Endothelial cell of umbilical vein (primary cell): ENCODE data around the gene TSKU. TPM values are rescaled to one million over a fixed set of nuclear protein-coding genes. Genes with fewer than 3 reads are reported as not detected.

ENCODE experiments used
- BruUV-seq: library from RNA; stranded (reverse); fragments of 400-500 nt; replicated peaks from 2 replicates; lab custom pipeline; 2021; lab: Mats Ljungman, UMichigan
- CTCF ChIA-PET: fragments of 300-600, 350-600 bp; sonication (Branson Sonifier 250); formaldehyde crosslinking; loops from one replicate; lab custom pipeline; 2021; ENCODE audit warnings: antibody characterized with exemption, inconsistent platforms; lab: Charles Lee
- POLR2A ChIA-PET: fragments of 300-600, 350-600 bp; sonication (Branson Sonifier 250); formaldehyde crosslinking; loops from one replicate; lab custom pipeline; 2021; ENCODE audit warnings: antibody characterized with exemption, inconsistent platforms; lab: Charles Lee
- DNase-seq: peaks from one replicate; pipeline ENCODE4 v3.0.0-alpha.2; 2011; ENCODE audit warnings: low read depth, low spot score
- FAIRE-seq: peaks from 2 replicates; lab custom pipeline; 2011; peaks lifted over from hg19 to GRCh38; lab: Jason Lieb, UNC
- H2AFZ ChIP-seq: 2 replicates; pipeline ENCODE4 v1.6.0; 2012; ENCODE audit warnings: low read depth, low read length, control low read depth, inconsistent platforms
- H3K27ac ChIP-seq: 2 replicates; pipeline ENCODE4 v1.5.1; 2011; ENCODE audit warnings: low read depth, mild to moderate bottlenecking, control low read depth, low read length, moderate library complexity; ENCODE audit not compliant: insufficient read depth
- H3K27me3 ChIP-seq, 2 experiments: 2 replicates each; pipeline versions ENCODE4 v1.6.0 to v1.6.1; 2011; ENCODE audit warnings: low read length in 2 of 2, mixed read lengths in 1 of 2; ENCODE audit not compliant: control insufficient read depth in 2 of 2, insufficient read depth in 2 of 2
- H3K36me3 ChIP-seq, 2 experiments: 2 replicates in 1 of 2; 3 replicates in 1 of 2; pipeline ENCODE4 v1.5.1; 2011; ENCODE audit warnings: low read length in 2 of 2, mild to moderate bottlenecking in 1 of 2, moderate library complexity in 1 of 2; ENCODE audit not compliant: control insufficient read depth in 2 of 2, insufficient read depth in 2 of 2; ENCODE audit errors: extremely low read depth in 1 of 2
- H3K4me1 ChIP-seq: 3 replicates; pipeline ENCODE4 v1.5.1; 2011; ENCODE audit warnings: mild to moderate bottlenecking, low read length; ENCODE audit not compliant: control insufficient read depth, insufficient read depth; ENCODE audit errors: extremely low read depth
- H3K4me2 ChIP-seq: 2 replicates; pipeline ENCODE4 v1.6.1; 2011; ENCODE audit warnings: low read length, control low read depth, mixed read lengths; ENCODE audit not compliant: insufficient read depth
- H3K4me3 ChIP-seq, 3 experiments: fragments of 200-600 bp in 1 of 3; sonication (generic), shearing (Covaris generic) in 1 of 3; replicated peaks in 1 of 3; 2 replicates each; pipeline ENCODE4 v1.5.1; 2011 to 2016; ENCODE audit warnings: control low read depth in 3 of 3, low read length in 3 of 3, mild to moderate bottlenecking in 2 of 3, inconsistent platforms in 1 of 3, low read depth in 1 of 3, moderate library complexity in 1 of 3; ENCODE audit not compliant: insufficient read depth in 1 of 3
- H3K79me2 ChIP-seq: 2 replicates; pipeline ENCODE4 v1.6.0; 2012; ENCODE audit warnings: low read length, inconsistent platforms; ENCODE audit not compliant: control insufficient read depth, insufficient read depth
- H3K9ac ChIP-seq: replicated peaks from 2 replicates; pipeline ENCODE3; 2011; ENCODE audit warnings: low read length, control low read depth; ENCODE audit not compliant: insufficient read depth; ENCODE audit errors: extremely low read depth
- H3K9me1 ChIP-seq: replicated peaks from 3 replicates; pipeline ENCODE4 v1.6.0; 2011; ENCODE audit warnings: mild to moderate bottlenecking, low read length; ENCODE audit not compliant: control insufficient read depth, insufficient read depth; ENCODE audit errors: extremely low read depth
- H3K9me3 ChIP-seq: replicated peaks from 2 replicates; pipeline ENCODE4 v1.5.1; 2012; ENCODE audit warnings: low read length, inconsistent platforms; ENCODE audit not compliant: control insufficient read depth, insufficient read depth
- H4K20me1 ChIP-seq: replicated peaks from 2 replicates; pipeline ENCODE3; 2011; ENCODE audit warnings: mild to moderate bottlenecking, low read length; ENCODE audit not compliant: control insufficient read depth, insufficient read depth; ENCODE audit errors: extremely low read depth
- CTCF ChIP-seq, 2 donors: IDR thresholded peaks; 1 replicate in 1 of 2; 2 replicates in 1 of 2; pipeline ENCODE4 v1.5.1; 2011; ENCODE audit warnings: low read length in 2 of 2, mild to moderate bottlenecking in 2 of 2, moderate library complexity in 2 of 2, control low read depth in 1 of 2, inconsistent platforms in 1 of 2, low read depth in 1 of 2; ENCODE audit not compliant: insufficient read depth in 1 of 2; ENCODE audit errors: extremely low read depth in 1 of 2
- GATA2 ChIP-seq: IDR thresholded peaks from 2 replicates; pipeline ENCODE4 v1.7.0; 2011; ENCODE audit warnings: low read depth, mild to moderate bottlenecking, moderate library complexity, mixed read lengths, low read length; ENCODE audit not compliant: insufficient read length, insufficient read depth
- JUN ChIP-seq: IDR thresholded peaks from 2 replicates; pipeline ENCODE4 v1.6.1; 2011; ENCODE audit warnings: borderline replicate concordance, low read depth; ENCODE audit not compliant: insufficient read length, insufficient read depth
- MAX ChIP-seq: IDR thresholded peaks from 2 replicates; pipeline ENCODE4 v1.6.1; 2011; ENCODE audit not compliant: insufficient read depth, insufficient read length
- MYC ChIP-seq: IDR thresholded peaks from one replicate; pipeline ENCODE4 v1.6.1; 2011; ENCODE audit warnings: mild to moderate bottlenecking, low read depth, low read length
- POLR2AphosphoS5 ChIP-seq: IDR thresholded peaks from 2 replicates; pipeline ENCODE4 v1.6.1; 2012; ENCODE audit warnings: low read depth, mild to moderate bottlenecking, control low read depth, low read length, moderate library complexity; ENCODE audit not compliant: insufficient read depth
- dilution Hi-C: fragments of 300-500 bp; cut with MboI; formaldehyde crosslinking; loops from one replicate; pipeline ENCODE4 v1.15.0; 2019; ENCODE audit warnings: low sequenced_read_pairs; ENCODE audit not compliant: extremely low pct_ligation_motif_present
- intact Hi-C: fragments of 100-400 bp; cut with micrococcal nuclease; formaldehyde crosslinking; loops from one replicate; pipeline ENCODE4 v1.10.0; 2022
- polyA plus RNA-seq, 4 experiments: library from polyadenylated mRNA; depleted of rRNA in 3 of 4; stranded (reverse) in 3 of 4; unstranded in 1 of 4; fragments of >200 nt; gene quantifications; 2 replicates each; pipeline versions ENCODE4 v1.2.1 to v1.2.3, GENCODE V29; 2011 to 2012; ENCODE audit warnings: missing spikeins in 1 of 4
- total RNA-seq: library from RNA; stranded (reverse); gene quantifications from 2 replicates; pipeline ENCODE4 v1.2.3, GENCODE V29; 2021

TSKU gene
- total and polyA plus RNA-seq, 2 donors (not counting 3 experiments of a cell fraction or from before 2014, with no cell fraction given) = 16.2 to 21.2 TPM

- Histone ChIP-seq H3K9me1 (no peaks in the 10 kb centered on the region), H3K27me3 (no peaks in the 10 kb centered on the region), H3K4me1 (peaks cover 2% of the 10 kb centered on the region), H3K9me3 (no peaks in the 10 kb centered on the region), H3K27ac (no peak overlapping the region), H3K9ac (no peak overlapping the region), H3K4me3 (no peak overlapping the region), H2AFZ (no peak overlapping the region), H4K20me1 (no peaks in the 10 kb centered on the region), H3K36me3 (no peaks in the 10 kb centered on the region), H3K79me2 (no peaks in the 10 kb centered on the region), H3K4me2 (no peak overlapping the region)
- no peak for TF ChIP-seq MAX
- no peak for TF ChIP-seq MYC
- no peak for TF ChIP-seq JUN
- TF ChIP-seq CTCF (IDR thresholded peaks at IDR 0.05; ENCODE audit: extremely low read depth in 1 of 2, insufficient read depth in 1 of 2, low read depth in 1 of 2, low read length in 2 of 2) = no peak
- no peak for TF ChIP-seq POLR2AphosphoS5
- no peak for TF ChIP-seq GATA2
- dilution Hi-C loops (no loop called here), intact Hi-C loops (no loop called here)
- BruUV-seq = no TSS peak
- DNase-seq = no peak
- ChIA-PET POLR2A (interaction anchor here (0.6 kb wide), 1 partner anchor 9 kb away, joined by 3 read pairs; no protein-coding TSS in a partner anchor), CTCF (interaction anchor here (0.8 to 2.6 kb wide), 5 partner anchors 18 to 45 kb away, joined by 3 to 7 read pairs (median 3); partner anchors contain the start of gene TSKU)
- no peak for FAIRE-seq
Measured at GRCh38 chr11:76753449-76753848, 29.7 kb upstream of the TSKU start.
